Esophagus (tissue), 2 donors: ENCODE results near the gene TMEM170B. TPM values are rescaled to one million over a fixed set of nuclear protein-coding genes. Genes with fewer than 3 reads are reported as not detected.

Source experiments
- H3K27ac ChIP-seq, 2 donors: one replicate each; pipeline ENCODE4 v1.5.1; 2013; ENCODE audit warnings: low read depth in 2 of 2, mild to moderate bottlenecking in 2 of 2, inconsistent platforms in 1 of 2, low read length in 1 of 2, moderate library complexity in 1 of 2
- H3K27me3 ChIP-seq, 2 donors: one replicate each; pipeline ENCODE4 v1.6.1; 2013; ENCODE audit warnings: low read length in 2 of 2, control low read depth in 1 of 2, mild to moderate bottlenecking in 1 of 2; ENCODE audit not compliant: insufficient read depth in 2 of 2, control insufficient read depth in 1 of 2
- H3K36me3 ChIP-seq, 2 donors: one replicate each; pipeline ENCODE4 v1.6.1; 2013; ENCODE audit warnings: low read length in 1 of 2; ENCODE audit not compliant: control insufficient read depth in 2 of 2, insufficient read depth in 2 of 2
- H3K4me1 ChIP-seq, 2 donors: one replicate each; pipeline ENCODE4 v1.6.1; 2013; ENCODE audit warnings: low read length in 1 of 2; ENCODE audit not compliant: control insufficient read depth in 2 of 2, insufficient read depth in 2 of 2
- H3K4me3 ChIP-seq, 2 donors: one replicate each; pipeline ENCODE4 v1.5.1; 2013; ENCODE audit warnings: low read length in 2 of 2, mild to moderate bottlenecking in 2 of 2, low read depth in 1 of 2, moderate library complexity in 1 of 2
- H3K9me3 ChIP-seq, 2 donors: one replicate each; pipeline ENCODE4 v1.6.1; 2013; ENCODE audit warnings: mild to moderate bottlenecking in 2 of 2, low read depth in 1 of 2, low read length in 1 of 2, moderate library complexity in 1 of 2; ENCODE audit not compliant: control insufficient read depth in 2 of 2, insufficient read depth in 1 of 2
- WGBS, 2 donors: extraction: QIAGEN DNeasy Blood & Tissue Kit; methylation state at CpG; one replicate each; pipeline ENCODE4 v1.1.7; 2013; 5-methylcytosine and 5-hydroxymethylcytosine counted together
- polyA plus RNA-seq, 2 donors: library from polyadenylated mRNA; stranded (reverse); fragments of 200-250 nt; gene quantifications; one replicate each; pipeline ENCODE4 v1.2.3, GENCODE V29; 2013
- donor health status: healthy with polysubstance abuse.
- donor health status: Bipolar disorder and iron deficiency.

Gene TMEM170B
- polyA plus RNA-seq, 2 donors, result 0.22 to 0.41 TPM

DNA sequence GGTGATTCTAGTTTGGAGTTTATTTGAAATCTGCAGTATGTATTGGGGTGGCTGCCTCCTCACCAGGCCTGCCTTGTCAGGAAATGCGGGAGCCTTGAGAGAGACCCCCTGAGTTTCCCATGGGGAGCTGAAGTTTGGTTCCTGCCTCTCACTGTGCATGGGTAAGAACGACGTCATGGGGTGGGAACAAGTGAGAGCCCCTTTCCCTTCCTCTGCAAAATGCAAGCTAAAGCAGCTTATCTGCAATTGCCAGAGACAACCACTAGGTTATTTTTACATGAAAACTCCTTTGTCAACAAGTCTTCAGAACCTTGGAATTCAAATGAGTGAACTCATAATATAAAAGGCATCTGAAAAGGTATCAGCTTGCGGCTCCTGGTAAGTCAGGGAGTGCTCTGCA lies 58.4 kb downstream of the TMEM170B start:
- Histone ChIP-seq H3K4me1 (no peaks in the 10 kb centered on the region), H3K27ac (no peak overlapping the region), H3K27me3 (no peaks in the 10 kb centered on the region), H3K36me3 (no peaks in the 10 kb centered on the region), H3K4me3 (no peak overlapping the region), H3K9me3 (no peaks in the 10 kb centered on the region)
- 66 to 71% methylated on average over 4 of the region's 4 CpGs for WGBS, 2 donors

DNA sequence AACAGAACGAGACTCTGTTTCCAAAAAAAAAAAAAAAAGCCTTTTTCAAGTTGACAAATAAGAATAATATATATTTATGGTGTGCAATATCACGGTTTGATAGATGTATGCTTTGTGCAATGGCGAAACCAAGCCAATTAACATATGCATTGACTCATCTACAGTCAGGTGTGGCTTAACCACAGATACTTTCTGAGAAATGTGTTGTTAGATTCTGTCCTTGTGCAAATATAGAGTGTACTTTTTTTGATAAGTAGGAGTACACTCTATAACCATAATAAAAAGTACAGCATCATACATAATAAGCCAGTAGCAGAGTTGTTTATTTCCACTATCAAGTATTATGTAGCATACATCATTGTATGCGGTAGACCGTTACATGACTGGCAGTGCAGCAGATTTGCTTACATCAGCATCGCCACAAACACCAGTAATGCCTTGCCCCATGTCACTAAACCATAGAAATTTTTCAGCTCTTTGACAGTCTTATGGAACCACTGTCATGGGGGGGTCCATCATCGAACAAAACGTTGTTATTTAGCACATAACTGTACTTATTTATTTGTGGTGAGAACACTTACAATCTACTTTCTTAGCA lies 59.2 kb downstream of the TMEM170B start:
- Histone ChIP-seq H3K27ac (no peak overlapping the region), H3K27me3 (no peaks in the 10 kb centered on the region), H3K36me3 (no peaks in the 10 kb centered on the region), H3K4me1 (no peaks in the 10 kb centered on the region), H3K4me3 (no peak overlapping the region), H3K9me3 (no peaks in the 10 kb centered on the region)
- 79 to 87% methylated on average over 8 of the region's 8 CpGs for WGBS, 2 donors

- no peaks in the 10 kb centered on the region for H3K27me3 ChIP-seq
- H3K4me1 ChIP-seq, result peaks cover 0 to 5% of the 10 kb centered on the region in 2 donors
- no peaks in the 10 kb centered on the region for H3K36me3 ChIP-seq
- no peak overlapping the region for H3K27ac ChIP-seq
- no peaks in the 10 kb centered on the region for H3K9me3 ChIP-seq
- no peak overlapping the region for H3K4me3 ChIP-seq
- 67 to 89% methylated on average over 8 of the region's 8 CpGs for WGBS, 2 donors
Observed at GRCh38 chr6:11598687-11599086, 61.1 kb downstream of the TMEM170B start.

DNA sequence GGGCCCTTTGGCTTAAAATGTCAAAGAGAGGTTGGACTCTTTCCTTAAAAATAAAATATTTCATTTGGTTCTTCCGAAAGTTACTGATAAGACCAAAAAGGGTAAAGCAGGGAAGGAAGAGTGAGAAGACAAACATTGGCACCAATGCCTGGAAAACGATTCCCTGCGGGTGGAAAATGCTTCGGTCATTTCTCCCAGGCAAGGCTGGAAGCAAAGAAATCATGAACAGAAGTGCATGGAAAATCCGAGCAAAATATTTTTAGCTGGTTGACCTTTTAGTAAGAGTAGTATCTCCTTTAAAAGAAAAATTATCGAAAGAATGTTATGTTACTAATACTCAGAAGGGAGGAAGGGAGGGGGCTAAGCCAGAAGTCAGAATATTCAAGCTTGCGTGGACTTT lies 62.7 kb downstream of the TMEM170B start:
- WGBS, 2 donors, result 83 to 84% methylated on average over 7 of the region's 7 CpGs
- Histone ChIP-seq H3K4me3 (no peak overlapping the region), H3K27ac (no peak overlapping the region), H3K9me3 (no peaks in the 10 kb centered on the region), H3K27me3 (no peaks in the 10 kb centered on the region), H3K36me3 (no peaks in the 10 kb centered on the region), H3K4me1 (peaks cover 0 to 5% of the 10 kb centered on the region in 2 donors)

DNA sequence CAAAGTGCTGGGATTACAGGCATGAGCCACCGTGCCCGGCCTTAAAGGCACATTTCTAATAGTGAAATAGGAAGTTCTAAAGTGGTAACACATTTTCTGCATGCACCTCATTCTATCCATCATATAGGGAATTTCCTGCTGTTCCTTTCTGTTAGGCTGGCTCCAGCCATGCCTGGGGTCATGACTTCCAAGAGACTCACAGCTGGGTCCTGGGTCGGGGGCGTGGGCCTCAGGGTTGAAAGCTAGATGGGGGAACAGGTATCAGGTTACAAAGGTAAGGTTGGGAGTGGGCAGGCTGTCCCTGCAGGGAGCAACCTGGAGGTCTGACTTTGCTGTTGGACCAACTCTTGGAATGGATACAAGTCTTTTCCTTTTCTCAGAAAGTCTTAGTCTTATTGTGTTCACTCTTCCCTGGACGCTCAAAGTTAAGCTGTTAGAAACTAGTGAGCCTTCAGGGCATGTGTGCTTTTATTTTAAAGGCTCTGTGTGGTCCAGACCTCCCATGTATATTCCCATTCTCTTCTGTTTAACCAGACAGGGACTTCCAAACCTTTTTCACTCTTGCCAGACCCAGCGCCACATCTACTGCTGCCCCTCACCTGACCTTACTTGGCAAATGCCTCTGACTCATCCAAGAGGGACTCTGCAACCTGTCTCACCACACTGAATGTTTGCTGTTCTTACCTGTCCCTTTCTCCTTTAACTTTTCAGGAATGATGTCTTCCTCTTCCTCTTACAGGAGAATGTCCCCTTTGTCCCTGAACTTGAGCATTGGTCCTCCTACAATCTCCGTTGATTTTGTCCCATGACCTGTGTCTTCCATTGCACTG lies 64.4 kb downstream of the TMEM170B start:
- no peaks in the 10 kb centered on the region for H3K27me3 ChIP-seq
- H3K36me3 ChIP-seq, result no peaks in the 10 kb centered on the region
- no peak overlapping the region for H3K27ac ChIP-seq
- 67 to 79% methylated on average over 7 of the region's 7 CpGs for WGBS, 2 donors
- no peak overlapping the region for H3K4me3 ChIP-seq
- H3K9me3 ChIP-seq, result no peaks in the 10 kb centered on the region
- peaks cover 0 to 10% of the 10 kb centered on the region in 2 donors for H3K4me1 ChIP-seq

DNA sequence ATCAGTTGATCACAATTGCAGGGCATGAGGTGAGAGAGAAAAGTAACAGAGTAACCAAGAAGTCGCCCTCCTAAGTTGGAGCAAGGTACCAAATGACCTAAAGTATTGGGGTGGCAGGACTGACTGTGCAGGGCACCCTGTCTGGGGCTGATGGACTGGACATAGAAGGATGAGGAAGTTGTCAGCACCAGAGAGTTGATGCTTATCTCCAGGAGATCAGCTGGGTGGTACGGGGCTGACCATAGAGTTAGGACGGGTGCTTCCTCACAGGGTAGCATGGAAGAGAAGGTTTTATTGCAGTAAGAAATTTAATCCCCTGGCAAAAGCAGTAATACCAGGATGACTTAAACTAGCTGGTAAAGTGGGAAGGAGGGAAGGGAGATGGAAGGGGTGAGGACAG lies 66.7 kb downstream of the TMEM170B start:
- Histone ChIP-seq H3K9me3 (no peaks in the 10 kb centered on the region), H3K4me3 (no peak overlapping the region), H3K36me3 (no peaks in the 10 kb centered on the region), H3K27ac (no peak overlapping the region), H3K4me1 (peaks cover 0 to 11% of the 10 kb centered on the region in 2 donors), H3K27me3 (no peaks in the 10 kb centered on the region)
- 60 to 89% methylated on average over 3 of the region's 3 CpGs for WGBS, 2 donors

GRCh38 chr6:11604836-11605506 lies 67.4 kb downstream of the TMEM170B start:
- H3K36me3 ChIP-seq, result no peaks in the 10 kb centered on the region
- no peaks in the 10 kb centered on the region for H3K9me3 ChIP-seq
- 57 to 63% methylated on average over 4 to 5 of the region's 5 CpGs for WGBS, 2 donors
- no peak overlapping the region for H3K27ac ChIP-seq
- no peak overlapping the region for H3K4me3 ChIP-seq
- no peaks in the 10 kb centered on the region for H3K27me3 ChIP-seq
- H3K4me1 ChIP-seq, result peaks cover 0 to 11% of the 10 kb centered on the region in 2 donors

GRCh38 chr6:11605507-11605905 lies 68.0 kb downstream of the TMEM170B start:
- H3K4me3 ChIP-seq, result no peak overlapping the region
- H3K4me1 ChIP-seq, result peaks cover 0 to 11% of the 10 kb centered on the region in 2 donors
- H3K27ac ChIP-seq, result peak overlapping the region in 1 of 2 donors; percentile 24
- H3K36me3 ChIP-seq, result no peaks in the 10 kb centered on the region
- WGBS, 2 donors, result 55 to 60% methylated on average over 4 of the region's 4 CpGs
- no peaks in the 10 kb centered on the region for H3K27me3 ChIP-seq
- H3K9me3 ChIP-seq, result no peaks in the 10 kb centered on the region

- 24 to 32% methylated on average over 6 of the region's 6 CpGs for WGBS, 2 donors
- Histone ChIP-seq H3K4me3 (no peak overlapping the region), H3K27ac (peak overlapping the region in 1 of 2 donors; percentile 35), H3K27me3 (no peaks in the 10 kb centered on the region), H3K4me1 (peaks cover 0 to 11% of the 10 kb centered on the region in 2 donors), H3K36me3 (no peaks in the 10 kb centered on the region), H3K9me3 (no peaks in the 10 kb centered on the region)
Observed at GRCh38 chr6:11606332-11606731, 68.8 kb downstream of the TMEM170B start.
